ENCODE results near the gene DNASE2.

Gene DNASE2

DNA sequence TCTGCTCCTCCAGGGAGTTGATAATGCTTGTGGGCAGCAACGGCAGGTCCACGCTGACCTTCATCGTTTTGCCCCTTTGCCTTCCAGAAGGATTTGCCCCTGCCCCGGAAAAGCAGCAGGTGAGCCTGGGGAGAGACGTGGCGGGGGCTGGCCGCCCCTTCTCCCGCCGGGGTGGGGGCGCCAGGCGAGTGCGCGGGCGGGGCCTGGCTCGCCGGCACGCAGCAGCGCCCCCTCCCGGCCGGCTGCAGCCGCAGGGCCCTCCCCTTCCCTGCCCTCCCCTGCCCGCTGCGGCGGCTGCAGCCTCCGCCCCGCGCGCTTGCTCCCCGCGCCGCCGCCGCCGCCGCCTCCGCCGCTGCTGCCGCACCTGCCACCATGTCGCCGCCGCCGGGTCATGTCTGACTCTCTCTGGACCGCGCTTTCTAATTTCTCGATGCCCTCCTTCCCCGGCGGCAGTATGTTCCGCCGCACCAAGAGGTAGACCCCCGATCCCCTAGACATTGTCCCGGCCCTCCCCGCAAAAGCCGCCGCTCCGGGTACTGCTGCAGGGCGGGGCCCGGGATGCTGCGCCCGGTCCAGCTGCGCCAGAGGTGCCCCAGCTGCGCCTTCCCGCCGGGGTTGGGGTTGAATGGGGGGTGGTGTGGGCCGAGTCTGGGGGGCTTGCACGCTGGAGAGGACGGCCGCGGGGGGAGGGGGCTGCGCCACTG, 42.9 kb downstream of the DNASE2 start, which contains the start of gene MAST1:
TSS of gene MAST1 (plus strand) at position 334 of the 704 bp plus-strand sequence. CDS start at position 392, 58 bp downstream.
- H3K9me3 Mint-ChIP-seq: no peaks in the 10 kb centered on the region
- H3K27me3 Mint-ChIP-seq: peaks cover 86% of the 10 kb centered on the region
- no peaks in the 10 kb centered on the region for H3K36me3 Mint-ChIP-seq (ENCODE audit: low read depth)
- peaks cover 43% of the 10 kb centered on the region for H3K4me1 Mint-ChIP-seq (ENCODE audit: low read depth)
- H3K27ac Mint-ChIP-seq: no peak within 1 kb of the TSS
- intact Hi-C loops (cut with micrococcal nuclease): no loop called here
- H3K4me3 Mint-ChIP-seq: peak within 1 kb of the TSS; percentile 60

DNA sequence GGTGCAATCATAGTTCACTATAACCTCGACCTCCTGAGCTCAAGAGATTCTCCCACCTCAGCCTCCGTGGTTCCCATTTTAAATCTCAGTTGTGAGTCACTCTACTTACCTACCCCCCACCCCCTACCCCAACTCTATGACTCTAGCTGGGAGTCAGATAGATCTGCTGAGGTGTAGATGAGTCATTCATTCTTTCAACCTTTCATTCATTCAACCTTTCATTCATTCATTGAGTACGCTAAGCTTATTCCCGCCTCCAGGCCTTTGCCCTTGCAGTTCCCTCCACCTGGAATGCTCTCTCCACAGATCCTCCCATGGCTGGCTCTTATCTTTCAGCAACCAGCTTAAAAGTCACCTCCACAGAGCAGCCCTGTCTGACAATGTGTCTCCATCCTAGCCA, 44.0 kb downstream of the DNASE2 start:
- Mint-ChIP-seq H3K36me3 (ENCODE audit: low read depth) (no peaks in the 10 kb centered on the region), H3K4me1 (ENCODE audit: low read depth) (peaks cover 48% of the 10 kb centered on the region), H3K27me3 (peaks cover 89% of the 10 kb centered on the region), H3K4me3 (no peak overlapping the region), H3K9me3 (no peaks in the 10 kb centered on the region), H3K27ac (no peak overlapping the region)
- intact Hi-C loops (cut with micrococcal nuclease): no loop called here

DNA sequence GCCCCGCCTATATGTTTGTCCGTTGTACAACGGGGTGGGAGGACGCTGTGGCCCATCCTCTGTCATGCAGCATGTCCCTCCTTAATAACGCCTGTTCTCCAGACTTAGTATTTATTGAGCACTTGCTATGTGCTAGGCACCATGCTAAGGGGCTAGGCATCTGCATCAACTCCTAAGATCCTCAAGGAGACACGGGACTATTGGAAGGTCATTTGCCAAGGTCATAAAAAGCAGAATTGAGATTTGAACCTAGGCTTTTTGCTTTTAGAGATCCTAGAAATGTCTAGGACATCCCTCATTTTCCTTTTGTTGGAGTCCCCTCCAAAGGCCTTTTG, 44.8 kb downstream of the DNASE2 start:
- H3K4me3 Mint-ChIP-seq: no peak overlapping the region
- intact Hi-C loops (cut with micrococcal nuclease): no loop called here
- H3K9me3 Mint-ChIP-seq: no peaks in the 10 kb centered on the region
- no peaks in the 10 kb centered on the region for H3K36me3 Mint-ChIP-seq (ENCODE audit: low read depth)
- H3K4me1 Mint-ChIP-seq (ENCODE audit: low read depth): peaks cover 45% of the 10 kb centered on the region
- peaks cover 90% of the 10 kb centered on the region for H3K27me3 Mint-ChIP-seq
- H3K27ac Mint-ChIP-seq: no peak overlapping the region

DNA sequence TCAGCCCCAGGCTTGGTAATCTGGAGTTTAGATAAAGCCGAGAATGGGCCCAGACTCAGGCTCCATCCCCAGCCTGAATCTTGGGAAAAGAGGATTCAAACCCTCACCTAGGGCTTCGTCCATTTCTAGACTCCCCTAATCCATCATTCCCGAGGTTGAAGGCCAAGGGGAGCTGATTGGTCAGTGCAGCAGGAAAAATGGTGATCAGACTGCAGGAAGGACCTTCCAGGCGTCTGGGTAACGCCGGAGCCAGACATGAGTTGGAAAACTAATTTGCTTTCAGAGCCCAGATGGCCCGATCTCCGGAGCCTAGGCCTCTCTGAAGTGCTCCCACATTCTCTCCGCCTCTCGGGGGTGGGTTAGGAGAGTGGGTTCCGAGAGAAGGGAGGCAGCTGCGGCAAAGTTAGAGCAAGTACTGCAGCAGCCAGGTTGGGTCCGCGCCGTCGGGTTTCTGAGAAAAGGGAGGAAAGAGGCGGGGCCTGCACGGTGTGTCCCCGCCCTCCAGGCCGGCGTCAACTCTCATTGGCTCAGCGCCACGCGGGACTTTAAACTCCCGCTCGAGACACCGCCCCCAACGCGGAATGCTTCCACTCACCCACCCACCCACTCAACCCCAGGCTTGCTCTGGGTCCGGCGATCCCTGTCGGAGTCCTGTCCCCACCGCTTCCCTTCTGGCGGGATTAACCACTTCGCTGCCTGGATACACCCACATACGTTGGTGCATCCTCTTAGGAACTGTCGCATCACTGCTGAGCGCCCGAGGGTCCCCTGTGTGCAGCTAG, 46.1 kb downstream of the DNASE2 start:
- H3K4me1 Mint-ChIP-seq (ENCODE audit: low read depth): peaks cover 32% of the 10 kb centered on the region
- no peak overlapping the region for H3K27ac Mint-ChIP-seq
- H3K27me3 Mint-ChIP-seq: peaks cover 90% of the 10 kb centered on the region
- H3K9me3 Mint-ChIP-seq: no peaks in the 10 kb centered on the region
- no peak overlapping the region for H3K4me3 Mint-ChIP-seq
- H3K36me3 Mint-ChIP-seq (ENCODE audit: low read depth): no peaks in the 10 kb centered on the region
- intact Hi-C loops (cut with micrococcal nuclease): no loop called here

DNA sequence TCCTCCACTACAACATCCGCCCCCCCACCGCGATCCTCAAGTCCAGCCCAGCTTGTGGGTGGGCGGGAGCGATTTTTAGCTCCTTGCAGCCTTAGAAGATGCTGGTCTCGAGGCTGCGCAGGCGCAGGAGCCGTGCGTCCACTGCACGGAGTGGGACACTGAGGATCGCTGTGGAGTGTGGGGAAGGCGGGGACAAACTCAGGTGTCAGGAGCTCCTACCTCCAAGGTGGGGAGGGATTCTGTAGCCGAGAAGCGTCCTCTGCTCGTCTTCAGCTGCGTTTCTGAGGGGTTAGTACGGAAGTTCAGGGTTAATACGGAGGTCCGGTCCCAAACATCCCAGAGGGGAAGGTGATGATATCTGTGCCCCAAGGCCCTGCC, 46.7 kb downstream of the DNASE2 start, which contains the start of gene RTBDN:
TSS of gene RTBDN (minus strand) at position 14 of the 378 bp plus-strand sequence. CDS start 4,600 bp downstream, outside the sequence.
- H3K9me3 Mint-ChIP-seq: no peaks in the 10 kb centered on the region
- H3K27ac Mint-ChIP-seq: no peak within 1 kb of the TSS
- intact Hi-C loops (cut with micrococcal nuclease): no loop called here
- H3K4me1 Mint-ChIP-seq (ENCODE audit: low read depth): peaks cover 31% of the 10 kb centered on the region
- H3K36me3 Mint-ChIP-seq (ENCODE audit: low read depth): no peaks in the 10 kb centered on the region
- peaks cover 92% of the 10 kb centered on the region for H3K27me3 Mint-ChIP-seq
- H3K4me3 Mint-ChIP-seq: peak within 1 kb of the TSS; percentile 28

DNA sequence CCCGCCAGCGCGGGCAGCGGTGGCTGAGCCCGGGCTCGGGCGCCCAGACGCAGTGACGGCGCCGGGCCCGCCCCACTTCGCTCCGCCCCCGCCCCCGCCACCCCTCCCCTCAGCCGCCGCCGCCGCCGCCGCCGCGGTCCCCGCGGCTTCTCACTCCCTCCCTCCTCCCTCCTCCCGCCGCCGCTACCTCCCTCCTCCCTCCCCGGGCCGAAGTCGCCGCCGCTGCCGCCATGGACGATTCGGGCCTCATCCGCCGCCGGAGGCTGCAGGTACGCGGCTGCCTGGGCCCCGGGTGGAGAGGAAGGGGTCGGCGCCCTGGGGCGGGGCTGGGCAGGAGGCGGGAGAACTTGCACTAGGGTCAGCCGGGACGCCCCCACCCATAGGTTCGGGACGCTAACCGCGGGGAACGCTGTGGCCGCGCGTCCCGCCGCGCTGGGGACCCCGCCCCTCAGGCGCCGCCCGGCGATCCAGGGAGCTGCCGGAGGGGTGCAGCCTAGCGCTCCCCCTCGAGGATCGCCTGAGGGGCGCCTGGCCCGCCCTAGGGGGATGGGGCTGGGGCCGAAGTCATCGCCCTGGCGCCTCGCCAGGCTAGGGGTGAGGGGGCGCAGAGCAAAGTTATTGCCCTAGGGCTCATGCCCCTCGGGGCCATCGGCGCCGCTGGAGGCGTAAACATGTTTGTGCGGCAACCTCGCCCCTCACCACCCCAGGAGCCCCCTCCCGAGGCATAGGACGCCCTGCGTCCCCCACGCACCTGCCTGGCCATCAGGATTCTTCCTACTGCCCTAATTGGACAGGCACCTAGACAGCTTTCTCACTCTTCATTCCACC, 47.3 kb downstream of the DNASE2 start:
- H3K4me1 Mint-ChIP-seq (ENCODE audit: low read depth): peaks cover 27% of the 10 kb centered on the region
- intact Hi-C loops (cut with micrococcal nuclease): no loop called here
- peak overlapping the region; percentile 28 for H3K4me3 Mint-ChIP-seq
- H3K36me3 Mint-ChIP-seq (ENCODE audit: low read depth): no peaks in the 10 kb centered on the region
- no peak overlapping the region for H3K27ac Mint-ChIP-seq
- no peaks in the 10 kb centered on the region for H3K9me3 Mint-ChIP-seq
- peaks cover 89% of the 10 kb centered on the region for H3K27me3 Mint-ChIP-seq

DNA sequence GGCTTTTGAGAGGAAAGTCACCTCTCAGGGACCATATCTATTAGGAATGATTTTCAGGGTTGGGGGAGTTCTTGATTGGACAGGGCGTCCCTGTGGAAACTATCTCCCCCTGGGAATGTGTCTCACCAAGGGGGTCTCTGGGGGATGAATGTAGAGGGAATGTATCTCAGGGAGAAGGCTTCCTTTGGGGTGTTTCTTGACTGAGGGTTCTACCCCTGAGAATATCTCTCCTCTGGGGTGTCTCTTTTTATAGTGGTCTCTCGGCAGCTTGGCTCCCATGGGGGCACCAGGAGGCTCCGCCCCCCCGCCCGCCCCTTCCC, 47.9 kb downstream of the DNASE2 start:
- Mint-ChIP-seq H3K27ac (no peak overlapping the region), H3K9me3 (no peaks in the 10 kb centered on the region), H3K4me3 (no peak overlapping the region), H3K4me1 (ENCODE audit: low read depth) (peaks cover 21% of the 10 kb centered on the region), H3K36me3 (ENCODE audit: low read depth) (no peaks in the 10 kb centered on the region), H3K27me3 (peaks cover 88% of the 10 kb centered on the region)
- intact Hi-C loops (cut with micrococcal nuclease): no loop called here

DNA sequence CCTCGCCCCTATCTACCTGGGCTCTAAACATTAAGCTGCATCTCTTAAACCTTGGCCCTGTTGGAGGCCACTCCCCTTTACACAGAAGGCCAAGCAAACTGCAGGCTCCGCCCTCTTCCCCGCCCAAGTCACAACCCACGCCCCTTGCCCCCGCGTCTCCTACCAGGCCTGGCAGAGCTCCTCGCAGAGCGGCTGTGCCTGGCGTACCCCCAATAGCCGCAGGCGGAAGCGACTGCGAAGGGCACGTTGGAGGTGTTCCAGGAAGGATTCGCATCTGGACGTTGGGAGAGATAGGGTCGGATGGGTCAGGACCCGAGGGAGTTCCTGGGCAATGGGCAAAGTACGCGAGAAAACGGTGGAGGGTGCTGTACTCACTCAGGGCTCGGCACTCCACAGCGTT, 52.8 kb downstream of the DNASE2 start:
- Mint-ChIP-seq H3K4me3 (no peak overlapping the region), H3K9me3 (no peaks in the 10 kb centered on the region), H3K4me1 (ENCODE audit: low read depth) (peaks cover 13% of the 10 kb centered on the region), H3K27me3 (peaks cover 82% of the 10 kb centered on the region), H3K27ac (no peak overlapping the region), H3K36me3 (ENCODE audit: low read depth) (no peaks in the 10 kb centered on the region)
- intact Hi-C loops (cut with micrococcal nuclease): no loop called here

DNA sequence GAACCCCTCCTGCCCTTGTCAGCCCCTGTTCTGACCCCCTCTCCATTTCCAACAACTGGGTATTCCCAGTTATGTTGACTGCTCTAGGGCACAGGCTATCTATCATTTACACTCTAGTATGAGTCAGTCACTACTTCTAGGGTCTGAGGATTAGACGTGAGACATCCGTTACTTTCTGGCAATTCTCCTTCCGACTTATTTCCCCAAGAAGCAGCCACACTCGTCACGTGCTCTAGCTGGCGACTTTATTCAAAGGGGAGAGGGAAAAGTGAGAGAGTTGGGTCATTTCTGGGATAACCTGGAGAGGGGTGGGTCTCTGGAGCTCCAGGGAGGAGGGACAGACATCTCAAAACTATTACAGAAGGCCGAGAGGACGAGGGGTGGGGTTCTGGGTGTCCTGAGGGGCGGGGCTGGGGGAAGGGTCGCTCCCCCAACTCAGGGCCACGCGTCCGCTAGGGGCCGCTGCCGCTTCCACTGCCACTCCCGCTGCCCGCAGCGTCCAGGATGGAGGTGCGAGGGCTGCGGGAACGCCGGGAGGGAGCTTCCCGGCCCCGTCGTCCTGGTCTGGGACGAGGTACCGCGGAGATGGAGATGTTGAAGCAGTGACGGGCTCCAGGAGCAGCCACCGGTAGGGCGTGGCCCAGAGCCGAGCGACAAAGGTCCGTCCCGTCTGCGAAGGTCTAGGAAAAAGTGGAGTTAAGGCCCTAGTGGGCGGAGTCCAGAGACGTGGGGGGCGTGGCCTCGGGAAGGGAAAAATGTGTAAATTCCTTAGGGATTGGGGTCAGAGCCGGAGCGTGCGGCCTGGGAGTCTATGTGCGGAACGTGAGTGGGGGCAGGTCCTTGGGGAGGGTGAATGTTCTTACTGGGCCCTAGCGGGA, 55.8 kb downstream of the DNASE2 start:
- Mint-ChIP-seq H3K27me3 (peaks cover 55% of the 10 kb centered on the region), H3K27ac (no peak overlapping the region), H3K9me3 (no peaks in the 10 kb centered on the region), H3K4me3 (peak overlapping the region; percentile 11), H3K36me3 (ENCODE audit: low read depth) (no peaks in the 10 kb centered on the region), H3K4me1 (ENCODE audit: low read depth) (peaks cover 7% of the 10 kb centered on the region)
- intact Hi-C loops (cut with micrococcal nuclease): no loop called here
